GM20000 (cell line): ENCODE results near the gene TBC1D4.

Source experiments
- DNase-seq: peaks from one replicate; pipeline ENCODE4 v3.0.0; 2012; ENCODE audit warnings: low spot score
- TF ChIP-seq, protein P1 (sequence below): IDR thresholded peaks from 2 replicates; pipeline ENCODE4 v1.5.1; 2012; ENCODE audit warnings: mild to moderate bottlenecking, control low read depth; ENCODE audit errors: extremely low read depth, missing control alignments

Gene TBC1D4

DNA sequence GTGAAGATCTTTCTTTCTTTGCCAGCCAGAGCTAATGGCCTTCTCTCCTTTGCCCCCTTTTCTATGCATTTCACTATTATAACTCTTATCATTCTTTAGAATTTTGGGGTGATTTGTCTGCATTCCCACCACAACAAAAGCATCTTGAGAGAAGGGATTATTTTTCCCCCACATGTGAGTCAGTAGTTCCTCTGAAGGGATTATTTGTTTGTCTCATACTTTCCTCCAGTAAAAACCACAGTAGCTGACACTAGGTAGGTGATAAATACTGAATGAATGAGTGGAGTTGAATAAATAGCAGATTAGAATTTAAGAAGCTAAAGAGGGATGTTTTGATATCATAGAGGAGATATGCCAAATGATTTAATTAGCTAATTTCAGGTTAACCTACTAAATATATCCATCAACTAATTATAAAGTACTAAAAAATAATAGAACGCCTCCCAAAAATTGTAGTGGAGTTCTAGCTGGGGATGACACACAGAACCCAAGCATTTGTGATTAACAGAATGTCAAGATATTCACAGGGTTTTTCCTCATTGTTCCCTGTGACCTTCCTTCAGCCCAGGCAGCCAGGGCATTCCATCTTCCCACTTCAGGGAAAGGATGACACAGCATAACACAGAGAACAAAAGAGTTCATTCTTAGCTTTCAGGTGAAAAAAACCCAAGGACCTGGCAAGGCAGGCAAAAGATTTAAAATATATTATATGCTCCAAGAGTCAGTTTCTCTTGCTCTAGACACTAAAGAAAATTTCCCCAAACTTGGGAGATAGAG, 3.5 kb upstream of the TBC1D4 start:
- DNase-seq: no peak
- TF ChIP-seq, protein P1, sequence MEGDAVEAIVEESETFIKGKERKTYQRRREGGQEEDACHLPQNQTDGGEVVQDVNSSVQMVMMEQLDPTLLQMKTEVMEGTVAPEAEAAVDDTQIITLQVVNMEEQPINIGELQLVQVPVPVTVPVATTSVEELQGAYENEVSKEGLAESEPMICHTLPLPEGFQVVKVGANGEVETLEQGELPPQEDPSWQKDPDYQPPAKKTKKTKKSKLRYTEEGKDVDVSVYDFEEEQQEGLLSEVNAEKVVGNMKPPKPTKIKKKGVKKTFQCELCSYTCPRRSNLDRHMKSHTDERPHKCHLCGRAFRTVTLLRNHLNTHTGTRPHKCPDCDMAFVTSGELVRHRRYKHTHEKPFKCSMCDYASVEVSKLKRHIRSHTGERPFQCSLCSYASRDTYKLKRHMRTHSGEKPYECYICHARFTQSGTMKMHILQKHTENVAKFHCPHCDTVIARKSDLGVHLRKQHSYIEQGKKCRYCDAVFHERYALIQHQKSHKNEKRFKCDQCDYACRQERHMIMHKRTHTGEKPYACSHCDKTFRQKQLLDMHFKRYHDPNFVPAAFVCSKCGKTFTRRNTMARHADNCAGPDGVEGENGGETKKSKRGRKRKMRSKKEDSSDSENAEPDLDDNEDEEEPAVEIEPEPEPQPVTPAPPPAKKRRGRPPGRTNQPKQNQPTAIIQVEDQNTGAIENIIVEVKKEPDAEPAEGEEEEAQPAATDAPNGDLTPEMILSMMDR: no peak

DNA sequence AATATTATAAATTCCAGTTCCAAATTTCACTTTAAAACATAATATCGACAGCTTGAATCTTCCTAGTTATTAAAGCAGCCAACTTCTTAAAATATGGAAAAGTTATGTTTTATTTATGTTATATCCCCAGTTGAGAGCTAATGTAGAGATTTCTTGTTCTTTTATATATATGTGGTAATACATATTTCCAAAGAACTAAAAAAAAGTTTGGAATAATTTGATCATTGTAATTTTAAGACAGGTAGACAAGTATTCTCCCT, 781 bp upstream of the TBC1D4 start:
- TF ChIP-seq, protein P1: no peak
- DNase-seq: no peak

DNA sequence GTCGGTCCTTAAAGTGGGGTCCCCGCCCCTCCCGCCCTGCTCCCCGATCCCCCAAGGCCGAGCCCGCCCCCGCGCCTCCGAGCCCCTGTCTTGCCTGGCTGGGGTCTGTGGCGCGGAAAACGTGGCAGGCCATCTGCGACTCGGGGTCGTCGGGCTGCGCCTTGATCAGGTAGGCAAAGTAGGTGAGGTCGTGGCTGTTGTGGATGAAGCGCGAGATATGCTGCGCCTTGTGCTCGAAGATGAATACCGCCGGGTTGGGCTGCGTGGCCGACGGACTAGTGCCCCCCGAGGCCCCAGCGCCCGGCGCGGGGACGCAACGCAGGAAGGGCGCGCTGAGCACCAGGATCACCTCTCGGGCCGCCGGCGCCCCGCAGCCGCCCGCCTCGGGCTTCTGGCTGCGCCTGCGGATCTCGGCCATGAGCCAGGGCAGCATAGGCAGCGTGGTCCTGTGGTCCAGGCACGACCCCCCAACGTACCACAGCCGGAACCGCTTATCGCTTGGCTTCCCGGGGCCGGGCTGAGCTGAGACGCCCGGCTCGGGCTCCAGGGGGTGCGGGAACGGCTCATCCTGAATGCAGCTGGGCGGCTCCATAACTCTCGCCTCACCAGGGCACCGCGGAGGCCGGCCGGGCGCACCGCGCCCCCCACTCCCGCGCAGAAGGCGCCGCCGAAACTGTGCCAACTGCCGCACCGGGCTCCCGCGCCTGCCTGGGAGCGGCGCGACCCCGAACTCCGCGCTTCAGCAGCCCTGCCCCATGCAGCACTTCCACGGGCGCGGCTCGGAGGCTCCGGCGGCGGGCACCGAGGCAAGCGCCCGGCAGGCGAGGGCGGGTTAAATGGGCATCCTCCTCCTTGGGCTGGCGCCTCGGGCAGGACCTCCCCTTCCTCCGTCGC, 546 bp downstream of the TBC1D4 start:
- peak; percentile 49 for DNase-seq
- TF ChIP-seq, protein P1: no peak

DNA sequence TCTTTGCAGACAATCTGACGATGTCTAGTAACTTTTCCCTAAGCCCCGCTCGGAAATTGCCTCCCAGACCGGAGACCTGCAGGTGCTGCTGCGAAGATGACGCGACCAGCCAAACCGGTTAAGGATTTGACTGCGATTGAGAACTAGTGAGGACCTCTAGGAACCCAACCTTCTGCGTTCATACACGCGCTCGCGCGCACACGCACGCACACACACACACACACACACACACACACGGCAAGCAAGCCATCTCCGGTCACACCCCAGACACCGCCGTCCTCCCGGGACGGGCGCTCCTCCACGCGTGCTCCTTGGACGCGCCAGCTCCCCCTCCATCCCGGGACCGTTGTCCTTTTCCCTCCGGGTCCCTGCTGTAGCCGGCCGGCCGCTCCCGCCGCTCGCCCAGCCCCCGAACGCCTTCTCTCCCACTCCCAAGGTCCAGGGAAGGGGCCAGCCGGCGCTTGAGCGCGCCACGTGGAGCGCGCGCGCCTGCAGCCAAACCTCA, 1.2 kb downstream of the TBC1D4 start:
- TF ChIP-seq, protein P1: no peak
- peak; percentile 50 for DNase-seq

DNA sequence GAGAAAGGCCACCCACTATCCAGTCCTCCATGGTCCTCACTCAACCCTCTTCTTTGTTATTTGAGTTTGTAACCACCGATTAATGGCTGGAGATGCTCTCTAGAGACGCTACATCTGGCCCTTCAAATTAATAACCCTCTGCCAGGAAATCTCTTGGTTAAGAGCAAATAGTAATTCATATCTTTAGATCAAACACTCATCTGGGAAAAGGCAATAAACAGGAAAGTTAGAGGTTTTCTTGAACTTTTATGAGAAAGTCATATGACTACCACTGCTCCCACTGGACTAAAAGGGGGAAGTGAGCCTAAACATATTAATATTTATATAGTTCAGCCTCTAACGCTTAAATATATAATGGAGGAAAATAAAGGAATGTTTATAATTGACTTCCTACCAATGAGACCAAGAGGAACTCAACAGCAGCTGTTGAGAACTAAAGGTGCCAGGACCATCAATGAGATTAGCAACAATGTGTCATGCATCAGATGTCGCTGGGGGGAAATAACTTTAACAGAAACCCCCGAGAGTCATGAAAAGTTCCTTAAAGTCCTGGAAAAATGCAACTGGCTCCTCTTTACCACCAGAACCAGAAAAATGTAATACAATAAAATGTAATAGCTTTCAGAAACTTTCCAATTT, 2.7 kb downstream of the TBC1D4 start:
- TF ChIP-seq, protein P1: no peak
- no peak for DNase-seq

DNA sequence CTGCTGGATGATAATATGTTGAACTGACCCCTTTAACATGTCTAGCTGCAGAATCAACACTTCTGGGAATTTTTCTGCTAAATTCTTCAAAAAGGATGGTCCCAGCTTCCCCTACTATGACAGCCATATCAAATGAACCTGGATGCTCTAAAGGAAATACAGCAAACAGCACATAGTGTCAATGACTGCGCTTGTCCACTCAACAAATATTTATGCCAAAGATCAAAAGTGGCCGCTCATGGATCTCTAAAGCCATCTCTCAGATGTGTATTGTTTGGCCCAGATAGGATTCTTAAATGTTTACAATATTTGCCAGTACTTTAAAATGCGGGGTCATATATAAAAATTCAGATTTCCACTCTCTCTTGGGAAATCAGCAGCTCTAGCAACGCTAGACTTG, 3.3 kb downstream of the TBC1D4 start:
- DNase-seq: no peak
- TF ChIP-seq, protein P1: no peak

DNA sequence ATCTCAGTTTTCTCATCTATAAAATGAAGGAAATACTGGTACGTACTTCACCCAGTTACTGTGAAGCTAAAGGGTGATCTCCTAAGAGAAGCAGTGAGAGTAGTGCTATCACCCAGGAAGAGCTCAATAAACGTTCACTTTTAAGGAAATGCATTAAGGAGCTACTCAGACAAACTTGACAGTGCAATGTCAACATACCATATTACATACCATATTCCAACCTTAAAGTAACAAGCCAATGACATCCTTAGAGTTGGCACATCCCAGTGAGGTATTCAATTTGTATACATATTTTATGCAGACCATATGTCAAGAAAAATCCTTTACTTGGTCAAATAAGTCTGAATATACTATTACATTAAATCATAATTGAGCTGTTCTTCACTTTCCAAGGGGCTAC, 7.0 kb downstream of the TBC1D4 start:
- DNase-seq: no peak

More for the DNA sequence above, 7.0 kb downstream of the TBC1D4 start:
- TF ChIP-seq, protein P1: no peak
